ENCODE measurements around the gene NR6A1.

Gene NR6A1

DNA sequence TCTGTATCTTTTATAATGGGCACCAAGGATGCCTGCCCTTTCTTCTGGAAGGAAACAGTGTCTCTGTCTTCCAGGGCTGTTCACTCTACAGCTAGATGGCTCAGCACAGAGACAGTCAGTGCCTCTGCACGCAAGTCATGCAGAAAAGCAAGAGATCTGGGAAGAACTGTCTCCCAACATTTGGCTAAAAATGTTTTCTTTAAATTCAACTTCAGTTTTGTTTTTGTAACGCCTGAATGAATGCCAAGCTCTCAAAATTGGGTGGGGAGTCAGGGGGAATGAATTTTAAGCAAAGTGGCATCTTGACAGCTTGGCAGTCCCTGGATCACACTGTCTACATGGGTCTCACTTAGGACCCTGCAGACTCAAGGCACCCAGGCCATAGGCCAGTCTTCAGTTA lies 18.4 kb upstream of the NR6A1 start:
- H3K4me3 ChIP-seq (ENCODE audit: control insufficient read depth, low read depth, low read length): no peak overlapping the region
- TF ChIP-seq, protein P1, sequence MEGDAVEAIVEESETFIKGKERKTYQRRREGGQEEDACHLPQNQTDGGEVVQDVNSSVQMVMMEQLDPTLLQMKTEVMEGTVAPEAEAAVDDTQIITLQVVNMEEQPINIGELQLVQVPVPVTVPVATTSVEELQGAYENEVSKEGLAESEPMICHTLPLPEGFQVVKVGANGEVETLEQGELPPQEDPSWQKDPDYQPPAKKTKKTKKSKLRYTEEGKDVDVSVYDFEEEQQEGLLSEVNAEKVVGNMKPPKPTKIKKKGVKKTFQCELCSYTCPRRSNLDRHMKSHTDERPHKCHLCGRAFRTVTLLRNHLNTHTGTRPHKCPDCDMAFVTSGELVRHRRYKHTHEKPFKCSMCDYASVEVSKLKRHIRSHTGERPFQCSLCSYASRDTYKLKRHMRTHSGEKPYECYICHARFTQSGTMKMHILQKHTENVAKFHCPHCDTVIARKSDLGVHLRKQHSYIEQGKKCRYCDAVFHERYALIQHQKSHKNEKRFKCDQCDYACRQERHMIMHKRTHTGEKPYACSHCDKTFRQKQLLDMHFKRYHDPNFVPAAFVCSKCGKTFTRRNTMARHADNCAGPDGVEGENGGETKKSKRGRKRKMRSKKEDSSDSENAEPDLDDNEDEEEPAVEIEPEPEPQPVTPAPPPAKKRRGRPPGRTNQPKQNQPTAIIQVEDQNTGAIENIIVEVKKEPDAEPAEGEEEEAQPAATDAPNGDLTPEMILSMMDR (IDR thresholded peaks at IDR 0.05; ENCODE audit: control insufficient read depth, insufficient read depth, low read depth, low read length, missing control alignments): no peak
- DNase-seq (ENCODE audit: low read depth): no peak

DNA sequence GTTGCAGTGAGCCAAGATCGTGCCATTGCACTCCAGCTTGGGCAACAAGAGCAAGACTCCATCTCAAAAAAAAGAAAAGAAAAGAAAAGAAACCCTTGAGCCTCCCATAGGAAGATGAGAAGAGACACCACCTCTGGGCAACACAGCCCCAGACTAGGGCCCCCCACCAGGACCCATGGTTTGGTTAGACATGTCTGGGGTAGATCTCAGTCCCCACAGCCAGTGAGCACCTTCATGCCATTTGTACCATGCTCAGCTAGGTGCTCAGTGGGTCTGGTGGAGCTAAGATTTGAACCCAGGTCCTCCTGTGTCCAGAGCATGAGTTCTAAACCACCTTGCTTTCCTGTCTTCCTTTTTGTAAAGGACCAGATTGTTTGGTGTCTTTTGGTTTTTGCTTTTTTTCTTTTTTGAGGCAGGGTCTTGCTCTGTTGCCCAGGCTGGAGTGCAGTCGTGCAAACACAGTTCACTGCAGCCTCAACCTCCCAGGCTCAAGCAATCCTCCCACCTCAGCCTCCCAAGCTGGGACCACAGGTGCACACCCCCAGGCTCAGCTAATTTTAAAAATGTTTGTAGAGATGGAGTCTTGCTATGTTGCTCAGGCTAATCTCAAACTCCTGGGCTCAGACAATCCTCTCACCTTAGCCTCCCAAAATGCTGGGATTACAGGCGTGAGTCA lies 17.6 kb upstream of the NR6A1 start:
- DNase-seq (ENCODE audit: low read depth): no peak
- TF ChIP-seq, protein P1 (IDR thresholded peaks at IDR 0.05; ENCODE audit: control insufficient read depth, insufficient read depth, low read depth, low read length, missing control alignments): no peak
- H3K4me3 ChIP-seq (ENCODE audit: control insufficient read depth, low read depth, low read length): no peak overlapping the region

DNA sequence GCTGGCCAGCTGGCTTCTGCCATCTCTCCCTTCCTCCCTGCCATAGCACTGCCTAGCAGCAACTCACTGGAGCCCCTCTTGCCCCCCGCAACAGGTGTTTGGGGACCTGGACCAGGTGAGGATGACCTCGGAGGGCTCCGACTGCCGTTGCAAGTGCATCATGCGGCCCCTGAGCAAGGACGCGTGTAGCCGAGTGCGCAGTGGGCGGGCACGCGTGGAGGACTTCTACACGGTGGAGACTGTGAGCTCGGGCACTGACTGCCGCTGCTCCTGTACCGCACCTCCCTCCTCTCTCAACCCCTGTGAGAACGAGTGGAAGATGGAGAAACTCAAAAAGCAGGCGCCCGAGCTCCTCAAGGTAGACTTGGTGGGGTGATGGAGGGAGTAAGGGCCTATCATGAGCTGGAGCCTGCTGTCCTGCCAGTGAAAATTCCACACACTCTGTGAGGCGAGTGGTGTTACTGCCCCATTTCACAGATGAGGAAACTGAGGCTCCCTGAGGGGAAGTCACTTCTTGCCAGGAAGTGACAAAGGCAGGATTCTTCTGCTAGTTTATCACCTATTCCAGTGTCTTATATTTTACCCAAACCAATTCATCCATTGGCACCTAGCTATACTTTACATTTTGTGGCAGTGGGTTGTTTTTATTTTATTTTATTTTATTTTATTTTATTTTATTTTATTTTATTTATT lies 15.9 kb upstream of the NR6A1 start:
- TF ChIP-seq, protein P1 (IDR thresholded peaks at IDR 0.05; ENCODE audit: control insufficient read depth, insufficient read depth, low read depth, low read length, missing control alignments): no peak
- no peak overlapping the region for H3K4me3 ChIP-seq (ENCODE audit: control insufficient read depth, low read depth, low read length)
- DNase-seq (ENCODE audit: low read depth): no peak

DNA sequence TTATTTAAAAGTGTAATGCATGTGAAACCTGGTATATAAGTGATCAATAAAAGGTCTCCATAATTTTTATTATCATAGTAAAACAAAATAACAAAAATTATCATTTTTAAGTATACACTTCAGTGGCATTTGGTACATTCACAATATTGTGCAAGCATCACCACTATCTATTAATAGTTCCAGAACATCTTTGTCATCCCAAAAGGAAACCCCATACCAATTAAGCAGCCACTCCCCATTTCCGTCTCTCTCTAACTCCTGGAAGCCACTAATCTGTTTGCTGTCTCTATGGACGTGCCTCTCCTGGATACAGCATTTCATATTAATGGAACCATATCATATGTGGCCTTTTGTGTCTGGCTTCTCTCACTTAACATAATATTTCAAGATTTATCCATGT lies 13.4 kb upstream of the NR6A1 start:
- H3K4me3 ChIP-seq (ENCODE audit: control insufficient read depth, low read depth, low read length): no peak overlapping the region
- TF ChIP-seq, protein P1 (IDR thresholded peaks at IDR 0.05; ENCODE audit: control insufficient read depth, insufficient read depth, low read depth, low read length, missing control alignments): no peak
- DNase-seq (ENCODE audit: low read depth): no peak

DNA sequence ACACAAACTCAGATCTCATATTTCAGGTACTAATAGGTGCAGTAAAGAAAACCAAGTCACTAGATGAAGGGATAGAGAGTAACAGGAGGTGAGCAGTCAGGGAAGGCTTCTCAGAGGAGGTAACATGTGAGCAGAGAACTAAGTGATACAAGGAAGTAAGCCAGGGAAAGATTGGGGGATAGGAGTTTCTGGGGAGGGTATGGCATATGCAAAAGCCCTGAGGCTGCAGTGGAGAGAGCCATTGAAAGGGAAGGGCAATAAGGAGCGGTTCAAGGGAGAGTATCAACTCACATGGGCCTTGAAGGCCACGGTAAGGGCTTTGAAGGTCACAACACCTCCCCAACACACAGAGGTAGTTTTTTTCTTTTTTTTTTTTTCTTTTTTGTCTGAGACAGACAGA lies 12.7 kb upstream of the NR6A1 start:
- DNase-seq (ENCODE audit: low read depth): no peak
- no peak overlapping the region for H3K4me3 ChIP-seq (ENCODE audit: control insufficient read depth, low read depth, low read length)
- TF ChIP-seq, protein P1 (IDR thresholded peaks at IDR 0.05; ENCODE audit: control insufficient read depth, insufficient read depth, low read depth, low read length, missing control alignments): no peak

DNA sequence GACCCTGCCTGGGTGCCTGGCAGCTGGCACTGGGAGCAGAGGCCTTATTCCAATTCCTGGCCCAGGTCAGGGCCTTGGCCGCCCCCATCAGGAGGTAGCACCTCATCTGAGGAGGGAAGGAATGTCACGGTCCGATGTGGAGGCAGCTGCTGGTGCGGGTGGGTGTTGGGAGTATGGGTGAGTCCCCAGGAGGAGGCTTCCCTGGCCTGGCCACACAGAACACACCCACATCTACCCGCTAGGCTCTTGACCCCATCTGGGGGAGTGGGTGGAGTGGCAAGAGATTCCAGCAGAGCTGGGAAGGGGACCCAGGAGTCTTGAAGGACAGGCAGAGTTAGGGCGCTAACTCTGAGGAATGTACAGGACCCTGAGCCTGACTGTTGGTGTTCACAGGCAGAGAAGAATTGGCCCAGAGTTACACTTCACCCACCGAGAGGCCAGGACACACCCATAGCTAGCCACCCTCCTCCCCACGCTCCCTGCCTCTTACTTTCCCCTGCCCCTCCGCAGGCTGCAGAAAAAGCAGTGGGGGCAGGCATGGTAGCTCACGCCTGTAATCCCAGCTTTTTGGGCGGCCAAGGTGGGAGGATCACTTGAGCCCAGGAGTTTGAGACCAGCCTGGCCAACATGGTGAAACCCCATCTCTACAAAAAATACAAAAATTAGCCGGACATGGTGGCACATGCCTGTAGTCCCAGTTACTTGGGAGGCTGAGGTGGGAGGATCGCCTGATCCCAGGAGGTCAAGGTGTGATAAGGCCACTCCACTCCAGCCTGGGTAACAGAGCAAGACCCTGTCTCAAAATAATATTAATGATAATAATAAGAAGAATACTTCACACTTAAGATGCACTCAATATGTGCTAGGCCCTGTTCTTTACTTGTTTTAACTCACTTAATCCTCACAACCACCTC lies 11.8 kb upstream of the NR6A1 start:
- no peak overlapping the region for H3K4me3 ChIP-seq (ENCODE audit: control insufficient read depth, low read depth, low read length)
- no peak for DNase-seq (ENCODE audit: low read depth)
- TF ChIP-seq, protein P1 (IDR thresholded peaks at IDR 0.05; ENCODE audit: control insufficient read depth, insufficient read depth, low read depth, low read length, missing control alignments): no peak
